ENCODE results near the gene XYLB.
"Not testable (repeated sequence)": the region's sequence is repeated elsewhere in the genome, so short reads cannot be mapped to it uniquely, and the experiment has no call there.

- not testable (repeated sequence) for TF ChIP-seq CTCF, POLR2AphosphoS5, POLR2A (IDR thresholded peaks at IDR 0.05)
Observed at GRCh38 chr3:38438436-38439069, 92.0 kb downstream of the XYLB start.
